ENCODE results near the gene ARHGEF33. TPM values are rescaled to one million over a fixed set of nuclear protein-coding genes. Genes with fewer than 3 reads are reported as not detected.

Gene ARHGEF33
- under 1 TPM; 0.09 to 0.39 TPM for total RNA-seq

DNA sequence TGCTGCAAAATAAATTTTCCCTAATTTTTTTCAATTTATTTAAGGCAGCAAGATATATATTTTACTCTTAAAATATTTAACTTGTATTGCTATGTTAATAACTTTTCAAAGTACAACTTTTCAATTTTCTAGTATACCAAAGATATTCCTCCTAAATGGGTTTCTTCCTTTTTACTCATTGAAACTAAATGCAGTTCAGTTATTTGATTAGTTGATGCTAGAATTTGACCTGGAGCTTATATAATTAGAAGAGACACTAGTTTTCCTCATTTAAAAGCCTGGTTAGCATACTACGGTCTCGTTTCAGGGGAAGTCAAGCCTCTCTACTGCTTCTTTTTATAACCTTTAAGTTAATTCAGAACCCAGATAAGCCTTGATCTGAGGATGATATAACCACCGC is at the start of gene ARHGEF33:
Gene ARHGEF33, plus strand, starts transcription at position 301 of the 400 bp plus-strand sequence. CDS start 29,573 bp downstream, outside the sequence.
- no peaks in the 10 kb centered on the region for H3K9me3 Mint-ChIP-seq (ENCODE audit: low read depth)
- ChIA-PET POLR2A (no interaction called here), CTCF (no interaction called here)
- peaks cover 2% of the 10 kb centered on the region for H3K4me1 Mint-ChIP-seq
- intact Hi-C loops (cut with DNase I, micrococcal nuclease): no loop called here
- H3K4me3 Mint-ChIP-seq: no peak within 1 kb of the TSS
- no peaks in the 10 kb centered on the region for H3K27me3 Mint-ChIP-seq
- H3K27ac Mint-ChIP-seq: no peak within 1 kb of the TSS
- DNase-seq: no peak
- no peak for ATAC-seq
- H3K36me3 Mint-ChIP-seq (ENCODE audit: low read depth): no peaks in the 10 kb centered on the region

DNA sequence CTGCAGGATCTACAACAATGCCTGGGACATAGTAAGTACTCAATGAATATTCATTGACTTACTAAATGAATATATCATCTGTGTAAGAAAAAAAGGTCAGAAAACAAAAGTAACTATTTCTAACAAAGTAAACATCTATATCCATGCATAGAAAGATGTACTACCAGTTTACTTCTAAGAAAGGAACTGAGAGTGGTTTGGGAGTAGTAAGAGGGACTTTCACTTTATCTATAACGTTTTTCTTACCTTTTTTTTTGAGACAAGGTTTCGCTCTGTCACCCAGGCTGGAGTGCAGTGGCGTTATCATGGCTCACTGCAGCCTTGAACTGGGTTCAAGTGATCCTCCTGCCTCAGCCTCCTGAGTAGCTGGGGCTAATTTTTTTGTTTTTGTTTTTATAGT is 39.6 kb upstream of the ARHGEF33 start:
- DNase-seq (no peak), ATAC-seq (peak; percentile 26)
- Mint-ChIP-seq H3K9me3 (ENCODE audit: low read depth) (no peaks in the 10 kb centered on the region), H3K4me3 (no peak overlapping the region), H3K27ac (no peak overlapping the region), H3K36me3 (ENCODE audit: low read depth) (peaks cover 19% of the 10 kb centered on the region), H3K4me1 (no peaks in the 10 kb centered on the region), H3K27me3 (no peaks in the 10 kb centered on the region)
- ChIA-PET POLR2A (no interaction called here), CTCF (no interaction called here)
- intact Hi-C loops (cut with DNase I, micrococcal nuclease): no loop called here

DNA sequence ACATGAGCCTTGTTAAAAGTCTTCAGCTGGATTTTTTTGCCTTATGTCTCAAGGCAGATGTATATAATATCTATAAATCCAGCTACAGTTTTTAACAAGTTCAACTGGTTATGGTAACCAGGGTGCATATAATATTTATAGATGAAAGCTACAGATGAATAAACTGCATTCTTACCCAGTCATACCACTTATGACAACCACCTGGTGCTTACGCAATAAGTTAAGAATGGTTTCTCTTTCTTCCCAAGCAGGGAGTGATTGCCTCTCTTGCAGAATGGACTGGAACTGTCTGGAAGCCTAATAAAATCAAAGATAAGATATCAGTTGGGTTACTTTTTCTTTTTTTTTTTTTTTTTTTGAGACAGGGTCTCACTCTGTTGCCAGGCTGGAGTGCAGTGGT is 33.5 kb upstream of the ARHGEF33 start:
- CTCF ChIA-PET: interaction anchor here (0.6 kb wide), 1 partner anchor 107 kb away, joined by 4 read pairs; no protein-coding TSS in a partner anchor

GRCh38 chr2:38862476-38862875 is 27.2 kb upstream of the ARHGEF33 start:
- Mint-ChIP-seq H3K27ac (no peak overlapping the region), H3K9me3 (ENCODE audit: low read depth) (no peaks in the 10 kb centered on the region), H3K27me3 (no peaks in the 10 kb centered on the region), H3K4me1 (peaks cover 3% of the 10 kb centered on the region), H3K36me3 (ENCODE audit: low read depth) (peaks cover 30% of the 10 kb centered on the region), H3K4me3 (no peak overlapping the region)
- ChIA-PET POLR2A (interaction anchor here (1.0 kb wide), 1 partner anchor 111 kb away, joined by 3 read pairs; the partner anchor contains the start of gene SRSF7), CTCF (interaction anchor here (0.6 kb wide), 1 partner anchor 44 kb away, joined by 3 read pairs; no protein-coding TSS in a partner anchor)
- intact Hi-C loops (cut with DNase I, micrococcal nuclease): no loop called here
- ATAC-seq: no peak
- no peak for DNase-seq

More for the DNA sequence above, 33.5 kb upstream of the ARHGEF33 start:
- no peak overlapping the region for H3K4me3 Mint-ChIP-seq
- H3K36me3 Mint-ChIP-seq (ENCODE audit: low read depth): peaks cover 30% of the 10 kb centered on the region
- no peaks in the 10 kb centered on the region for H3K9me3 Mint-ChIP-seq (ENCODE audit: low read depth)
- POLR2A ChIA-PET: interaction anchor here (0.5 kb wide), 1 partner anchor 1609 kb away, joined by 3 read pairs; no protein-coding TSS in a partner anchor
- H3K27me3 Mint-ChIP-seq: no peaks in the 10 kb centered on the region
- no peak for ATAC-seq
- DNase-seq: no peak
- H3K4me1 Mint-ChIP-seq: no peaks in the 10 kb centered on the region
- intact Hi-C loops (cut with DNase I, micrococcal nuclease): no loop called here
- H3K27ac Mint-ChIP-seq: no peak overlapping the region

- Mint-ChIP-seq H3K9me3 (ENCODE audit: low read depth) (no peaks in the 10 kb centered on the region), H3K27me3 (no peaks in the 10 kb centered on the region), H3K4me1 (peaks cover 3% of the 10 kb centered on the region), H3K27ac (no peak overlapping the region), H3K36me3 (ENCODE audit: low read depth) (peaks cover 32% of the 10 kb centered on the region), H3K4me3 (no peak overlapping the region)
- ATAC-seq: peak; percentile 68
- ChIA-PET POLR2A (interaction anchor here (1.0 kb wide), 1 partner anchor 112 kb away, joined by 3 read pairs; the partner anchor contains the start of gene SRSF7), CTCF (no interaction called here)
- no peak for DNase-seq
- intact Hi-C loops (cut with DNase I, micrococcal nuclease): no loop called here
Observed at GRCh38 chr2:38863061-38863695, 26.5 kb upstream of the ARHGEF33 start.

DNA sequence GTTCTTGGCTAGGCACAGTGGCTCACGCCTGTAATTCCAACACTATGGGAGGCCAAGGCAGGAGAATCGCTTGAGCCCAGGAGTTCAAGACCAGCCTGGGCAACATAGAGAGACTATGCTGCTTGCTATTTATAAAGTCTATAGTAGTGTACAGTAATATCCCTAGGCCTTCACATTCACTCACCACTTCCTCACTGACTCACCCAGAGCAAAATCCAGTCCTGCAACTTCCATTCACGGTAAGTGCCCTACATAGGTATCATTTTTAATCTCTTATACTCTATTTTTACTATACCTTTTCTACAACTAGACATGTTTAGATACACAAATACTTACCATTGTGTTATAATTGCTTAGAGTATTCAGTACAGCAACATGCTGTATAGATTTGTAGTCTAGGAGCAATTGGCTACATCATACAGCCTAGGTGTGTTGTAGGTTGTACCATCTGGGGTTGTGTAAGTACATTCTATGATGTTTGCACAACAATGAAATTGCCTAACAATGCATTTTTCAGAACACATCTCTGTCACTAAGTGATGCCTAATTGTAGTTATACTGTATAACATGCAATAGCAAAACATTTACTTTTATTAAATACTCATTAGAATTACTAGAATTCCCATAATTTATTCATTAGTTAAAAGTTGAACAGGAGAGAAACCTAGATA is 22.8 kb upstream of the ARHGEF33 start:
- Mint-ChIP-seq H3K9me3 (ENCODE audit: low read depth) (peaks cover 12% of the 10 kb centered on the region), H3K4me3 (no peak overlapping the region), H3K36me3 (ENCODE audit: low read depth) (peaks cover 23% of the 10 kb centered on the region), H3K27me3 (no peaks in the 10 kb centered on the region), H3K27ac (no peak overlapping the region), H3K4me1 (peaks cover 3% of the 10 kb centered on the region)
- ATAC-seq: peak; percentile 69
- POLR2A ChIA-PET: no interaction called here
- intact Hi-C loops (cut with DNase I, micrococcal nuclease): no loop called here
- CTCF ChIA-PET: no interaction called here
- DNase-seq: no peak

DNA sequence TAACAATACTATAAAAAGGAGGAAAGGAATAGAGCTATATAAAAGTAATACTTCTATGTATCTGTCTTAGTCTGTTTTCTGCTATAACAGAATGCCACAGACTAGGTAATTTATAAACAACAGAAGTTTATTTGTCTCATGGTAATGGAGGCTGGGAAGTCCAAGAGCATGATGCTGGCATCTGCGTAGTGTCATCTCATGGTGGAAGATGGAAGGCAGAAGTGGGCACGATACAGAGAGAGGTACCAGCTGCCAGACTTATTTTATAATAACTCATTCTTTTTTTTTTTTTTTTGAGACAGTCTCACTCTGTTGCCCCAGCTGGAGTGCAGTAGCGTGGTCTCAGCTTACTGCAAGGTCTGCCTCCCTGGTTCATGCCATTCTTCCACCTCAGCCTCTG is 18.2 kb upstream of the ARHGEF33 start:
- CTCF ChIA-PET: no interaction called here
- Mint-ChIP-seq H3K36me3 (ENCODE audit: low read depth) (peaks cover 21% of the 10 kb centered on the region), H3K27me3 (no peaks in the 10 kb centered on the region), H3K4me1 (peaks cover 13% of the 10 kb centered on the region), H3K27ac (no peak overlapping the region), H3K9me3 (ENCODE audit: low read depth) (peaks cover 17% of the 10 kb centered on the region), H3K4me3 (no peak overlapping the region)
- intact Hi-C loops (cut with DNase I, micrococcal nuclease): no loop called here
- ATAC-seq: no peak
- POLR2A ChIA-PET: no interaction called here
- DNase-seq: no peak

DNA sequence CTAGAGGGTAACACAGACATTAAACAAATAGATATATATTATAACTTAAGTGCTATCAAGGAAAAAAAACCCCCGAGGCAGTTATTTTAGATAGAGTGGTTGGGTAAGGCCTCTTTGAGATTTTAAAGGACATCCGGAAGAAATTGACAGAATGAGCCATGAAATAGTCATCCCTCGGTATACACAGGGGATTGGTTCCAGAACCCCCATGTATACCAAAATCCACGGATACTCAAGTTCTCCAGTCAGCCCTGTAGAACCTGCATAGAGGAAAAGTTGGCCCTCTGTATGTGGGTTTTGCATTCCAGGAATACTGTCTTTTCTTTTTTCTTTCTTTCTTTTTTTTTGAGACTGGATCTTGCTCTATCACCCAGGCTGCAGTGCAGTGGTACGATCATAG is 15.9 kb upstream of the ARHGEF33 start:
- peaks cover 17% of the 10 kb centered on the region for H3K9me3 Mint-ChIP-seq (ENCODE audit: low read depth)
- H3K4me1 Mint-ChIP-seq: peaks cover 18% of the 10 kb centered on the region
- peaks cover 19% of the 10 kb centered on the region for H3K36me3 Mint-ChIP-seq (ENCODE audit: low read depth)
- no peak overlapping the region for H3K27ac Mint-ChIP-seq
- DNase-seq (no peak), ATAC-seq (no peak)
- intact Hi-C loops (cut with DNase I, micrococcal nuclease): loop anchor here in 1 of 2 experiments (2.0 kb wide), 1 partner anchor 497 kb away; the partner anchor contains the start of gene ATL2
- ChIA-PET CTCF (interaction anchor here (1.1 kb wide), 1 partner anchor 8 kb away, joined by 3 read pairs; no protein-coding TSS in a partner anchor), POLR2A (no interaction called here)
- no peak overlapping the region for H3K4me3 Mint-ChIP-seq
- no peaks in the 10 kb centered on the region for H3K27me3 Mint-ChIP-seq

GRCh38 chr2:38875227-38875575 is 14.5 kb upstream of the ARHGEF33 start:
- H3K27ac Mint-ChIP-seq: peak overlapping the region; percentile 90

DNA sequence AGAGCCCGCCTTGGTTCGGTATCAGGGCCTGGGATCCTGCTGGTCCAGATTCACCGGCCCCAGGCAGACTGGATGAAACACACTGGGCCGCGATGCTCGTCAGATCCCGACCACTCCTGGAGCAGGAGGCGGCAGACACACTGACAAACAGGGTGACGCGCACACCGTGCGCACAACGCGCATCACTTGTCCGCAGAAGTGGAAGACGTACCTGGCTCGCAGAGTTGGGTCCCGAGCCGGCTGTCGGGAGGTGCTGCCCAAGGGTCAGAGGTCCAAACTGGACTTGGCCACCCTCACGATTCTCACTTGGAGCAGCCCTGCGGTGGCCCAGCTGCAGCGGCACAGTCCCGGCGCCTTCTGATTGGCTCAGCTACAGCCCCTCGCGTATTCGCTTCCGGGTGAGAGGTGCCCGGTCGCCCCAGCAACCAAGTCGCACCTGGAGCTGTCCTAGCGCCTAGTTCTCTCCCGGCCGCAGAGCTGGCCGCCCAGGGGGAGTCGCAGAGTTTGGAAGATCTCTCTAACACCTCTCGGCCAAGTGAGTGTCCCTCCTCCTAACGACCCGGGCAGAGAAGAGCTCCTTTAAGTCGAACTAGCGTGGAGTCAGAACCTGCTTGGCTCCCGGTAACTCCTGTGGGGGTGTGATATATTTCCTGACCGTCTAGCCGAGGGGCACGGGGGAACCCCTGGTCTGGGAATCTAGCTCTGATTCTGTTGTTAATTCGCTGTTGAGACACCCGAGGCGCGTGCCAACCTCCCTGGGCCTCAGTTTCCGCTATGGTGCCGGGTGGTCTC is 13.9 kb upstream of the ARHGEF33 start, which contains the start of the genes DHX57 and MORN2:
Gene DHX57, minus strand, starts transcription at position 359 of the 792 bp plus-strand sequence. CDS start 7,529 bp downstream, outside the sequence.
Gene MORN2, plus strand, starts transcription at position 401 of the 792 bp plus-strand sequence.
- DNase-seq: peak; percentile 91
- POLR2A ChIA-PET: interaction anchor here (0.8 to 1.1 kb wide), 2 partner anchors 105 to 124 kb away, joined by 3 to 9 read pairs; partner anchors contain the start of gene SRSF7
- no peaks in the 10 kb centered on the region for H3K27me3 Mint-ChIP-seq
- peaks cover 7% of the 10 kb centered on the region for H3K9me3 Mint-ChIP-seq (ENCODE audit: low read depth)
- H3K36me3 Mint-ChIP-seq (ENCODE audit: low read depth): peaks cover 11% of the 10 kb centered on the region
- peaks cover 18% of the 10 kb centered on the region for H3K4me1 Mint-ChIP-seq
- CTCF ChIA-PET: interaction anchor here (0.5 to 1.3 kb wide), 7 partner anchors 21 to 492 kb away, joined by 3 to 4 read pairs (median 3); no protein-coding TSS in a partner anchor
- H3K4me3 Mint-ChIP-seq: peak within 1 kb of the TSS; percentile 98
- peak; percentile 99 for ATAC-seq
- intact Hi-C loops (cut with DNase I, micrococcal nuclease): loop anchor here (1.0 to 2.0 kb wide), 4 partner anchors 97 to 499 kb away; partner anchors contain the start of genes GEMIN6 (in 2 of the 2), ATL2 (in 1 of the 2) and SOS1 (in 1 of the 2)
- peak within 1 kb of the TSS; percentile 90 for H3K27ac Mint-ChIP-seq

More at GRCh38 chr2:38875227-38875575, 14.5 kb upstream of the ARHGEF33 start:
- H3K4me3 Mint-ChIP-seq: peak overlapping the region; percentile 98
- ATAC-seq: peak; percentile 8
- ChIA-PET POLR2A (interaction anchor here (0.8 kb wide), 1 partner anchor 104 kb away, joined by 3 read pairs; no protein-coding TSS in a partner anchor), CTCF (interaction anchor here (0.7 to 1.2 kb wide), 2 partner anchors 72 to 492 kb away, joined by 3 to 4 read pairs; no protein-coding TSS in a partner anchor)
- peaks cover 18% of the 10 kb centered on the region for H3K4me1 Mint-ChIP-seq
- H3K36me3 Mint-ChIP-seq (ENCODE audit: low read depth): peaks cover 12% of the 10 kb centered on the region
- no peaks in the 10 kb centered on the region for H3K27me3 Mint-ChIP-seq
- intact Hi-C loops (cut with DNase I, micrococcal nuclease): loop anchor here in 1 of 2 experiments (1.0 to 2.0 kb wide), 2 partner anchors 97 to 498 kb away; partner anchors contain the start of genes ATL2 and GEMIN6
- peaks cover 9% of the 10 kb centered on the region for H3K9me3 Mint-ChIP-seq (ENCODE audit: low read depth)
- no peak for DNase-seq

Data from activated CD4-positive, alpha-beta T cell treated with anti-CD3 and anti-CD28 coated beads for 36 hours (primary cell).